DMS153 (cell line): ENCODE measurements around the gene TBC1D5.
"Not testable (repeated sequence)": the region's sequence is repeated elsewhere in the genome, so short reads cannot be mapped to it uniquely, and the experiment has no call there.

Experiments
- DNase-seq: peaks from one replicate; lab custom pipeline; 2025; lab: John Stamatoyannopoulos, UW

TBC1D5 gene

DNA sequence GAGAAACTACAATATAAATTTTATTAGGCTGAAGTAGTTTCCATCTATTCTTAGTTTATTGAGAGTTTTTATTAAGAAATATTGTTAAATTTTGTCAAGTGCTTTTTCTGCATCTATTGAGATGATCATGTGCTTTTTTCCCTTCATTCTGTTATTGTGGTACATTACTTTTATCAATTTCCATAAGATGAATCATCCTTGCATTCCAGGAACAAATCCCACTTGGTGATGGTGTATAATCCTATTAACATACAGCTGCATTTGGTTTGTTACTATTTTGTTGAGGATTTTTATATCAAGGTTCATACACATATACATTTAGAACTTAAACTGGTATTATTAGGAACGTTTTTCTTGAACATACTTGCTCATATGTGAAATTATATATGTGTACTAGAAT is 199.8 kb downstream of the TBC1D5 start:
- DNase-seq = no peak

DNA sequence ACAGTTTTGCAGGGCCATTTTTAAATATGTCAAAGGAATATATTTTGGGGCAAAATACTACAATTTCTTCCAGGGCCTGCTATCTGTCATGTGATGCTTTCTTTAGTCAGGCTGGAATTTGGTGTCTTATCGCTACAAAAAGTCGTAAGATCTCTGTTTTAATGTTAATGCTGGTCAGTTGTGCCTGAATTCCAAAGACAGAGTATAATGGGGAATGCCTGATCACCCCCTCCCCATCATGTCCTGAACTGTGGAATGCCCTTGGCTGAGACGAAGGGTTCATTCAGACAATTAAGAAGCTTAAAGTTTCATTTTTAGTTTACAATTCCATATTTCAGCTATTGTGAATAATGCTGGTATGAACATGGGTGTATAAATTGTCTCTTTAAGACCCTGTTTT is 203.0 kb downstream of the TBC1D5 start:
- DNase-seq = no peak

DNA sequence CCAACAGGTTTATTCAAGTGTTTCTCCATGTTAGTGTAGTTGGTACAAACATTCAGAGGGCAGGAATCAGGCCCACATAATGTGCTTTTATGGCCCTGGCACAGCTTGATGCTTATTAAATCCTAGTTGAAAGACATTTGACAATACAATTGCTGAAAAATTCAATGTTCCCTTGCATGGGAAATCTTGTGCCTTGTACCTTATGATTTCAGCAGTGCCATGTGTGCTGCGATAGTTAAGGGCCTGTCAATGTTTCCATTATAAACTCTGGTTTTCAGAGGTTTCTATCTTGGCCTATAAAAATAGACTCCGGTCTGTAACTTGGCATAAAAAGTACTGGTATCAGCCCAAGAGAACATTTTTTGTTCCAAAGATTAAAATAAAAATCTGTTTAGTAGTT is 207.2 kb downstream of the TBC1D5 start:
- DNase-seq = no peak

- DNase-seq = not testable (repeated sequence)
These were observed 210.0 kb downstream of the TBC1D5 start for GRCh38 chr3:17532446-17532845.

DNA sequence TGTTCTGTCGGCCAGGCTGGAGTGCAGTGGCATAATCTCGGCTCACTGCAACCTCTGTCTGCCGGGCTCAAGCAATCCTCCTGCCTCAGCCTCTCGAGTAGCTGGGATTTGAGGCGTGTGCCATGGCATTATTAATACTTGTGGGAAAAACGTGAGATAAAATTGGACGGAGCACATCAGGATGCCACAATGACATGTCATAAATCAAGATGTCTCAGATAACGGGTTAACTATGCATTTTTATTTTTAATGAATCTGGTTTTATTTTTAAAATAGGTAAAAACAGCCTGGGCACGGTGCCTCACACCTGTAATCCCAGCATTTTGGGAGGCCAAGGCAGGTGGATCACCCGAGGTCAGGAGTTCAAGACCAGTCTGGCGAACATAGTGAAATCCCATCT is 212.8 kb downstream of the TBC1D5 start:
- no peak for DNase-seq

DNA sequence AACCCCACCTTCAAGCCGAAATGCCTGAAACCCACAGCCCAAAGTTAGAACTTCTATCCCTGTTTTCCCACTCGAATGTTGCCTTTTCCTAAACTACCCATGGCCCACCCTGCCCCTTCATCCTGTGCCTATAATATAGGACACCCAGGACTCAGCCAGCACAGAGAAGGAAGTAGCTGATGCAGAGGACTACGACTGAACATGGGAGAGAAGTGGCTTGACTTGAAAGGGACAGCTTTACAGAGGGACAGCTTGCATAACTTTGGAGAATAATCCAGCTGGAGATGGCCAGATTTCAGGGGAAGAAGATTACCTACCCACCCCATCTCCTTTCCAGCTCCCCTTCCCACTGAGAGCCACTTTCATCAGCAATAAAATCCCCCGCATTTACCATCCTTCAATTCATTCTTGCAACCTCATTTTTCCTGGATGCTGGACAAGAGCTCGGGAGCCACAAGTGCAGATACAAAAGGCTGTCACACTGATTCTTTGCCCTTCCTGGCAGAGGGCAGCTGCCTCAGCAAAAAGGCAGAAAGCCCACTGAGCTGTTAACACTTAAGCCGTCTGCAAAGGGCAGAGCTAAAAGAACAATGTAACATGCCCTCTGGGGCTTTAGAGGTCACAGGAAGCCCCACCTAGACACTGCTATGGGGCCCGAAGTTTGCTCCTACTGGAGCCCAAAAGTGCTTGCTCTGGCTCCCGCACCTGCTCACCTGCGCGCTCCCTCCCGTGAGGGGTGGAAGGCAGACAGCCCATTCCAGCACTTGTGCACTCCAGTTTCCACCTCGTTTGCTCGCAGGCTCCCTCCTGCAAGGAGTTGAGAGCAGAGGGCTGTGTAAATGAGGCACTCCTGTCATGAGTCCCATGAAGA is 224.0 kb downstream of the TBC1D5 start:
- DNase-seq = no peak

GRCh38 chr3:17515445-17516234 is 226.8 kb downstream of the TBC1D5 start:
- no peak for DNase-seq

- no peak for DNase-seq
These were observed 227.8 kb downstream of the TBC1D5 start for GRCh38 chr3:17514597-17514996.

DNA sequence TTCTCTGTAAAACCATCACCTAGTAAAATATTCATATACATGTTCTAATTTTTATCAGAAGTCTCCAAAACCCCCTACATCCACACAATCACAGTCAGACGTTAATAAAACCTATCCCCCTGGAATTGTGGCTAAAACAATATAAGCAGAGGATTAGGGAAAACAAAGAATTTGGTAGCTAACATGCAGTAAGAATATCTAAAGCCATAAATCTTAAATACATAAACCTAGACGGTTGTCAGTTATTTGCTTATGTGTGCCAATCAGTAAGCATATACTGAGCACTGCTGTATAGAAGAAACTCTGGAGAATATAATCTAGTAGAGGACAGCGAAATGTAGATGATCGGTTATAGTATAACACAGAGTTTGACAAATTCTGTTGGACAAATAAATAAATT is 232.2 kb downstream of the TBC1D5 start:
- no peak for DNase-seq

DNA sequence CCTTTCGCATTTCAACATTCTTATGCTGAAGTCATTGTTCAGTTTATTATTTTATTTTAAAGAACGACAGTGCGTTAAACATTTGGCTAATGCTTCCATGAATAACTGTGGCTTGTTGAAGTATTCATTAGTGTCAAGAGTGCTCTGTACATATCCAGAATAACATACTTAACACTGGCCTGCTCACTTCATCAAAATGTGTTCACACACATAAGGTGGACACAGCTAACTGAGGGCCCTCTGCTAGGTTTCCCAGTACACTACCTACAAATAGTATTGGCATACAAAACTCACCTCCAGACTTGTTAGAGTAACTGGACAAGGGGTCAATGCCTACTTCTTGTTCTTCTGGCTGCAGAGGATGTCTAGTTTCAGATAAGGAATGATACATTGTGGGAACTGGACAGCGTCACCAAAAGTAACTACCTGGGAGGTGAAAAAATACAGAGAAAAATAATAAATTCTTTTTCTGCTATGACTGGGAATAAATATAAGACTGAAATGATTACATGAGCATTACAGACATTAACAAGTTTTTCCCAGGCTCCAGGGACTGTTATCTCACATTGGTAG is 234.2 kb downstream of the TBC1D5 start:
- no peak for DNase-seq

- no peak for DNase-seq
These were observed 235.0 kb downstream of the TBC1D5 start for GRCh38 chr3:17507480-17507879.

DNA sequence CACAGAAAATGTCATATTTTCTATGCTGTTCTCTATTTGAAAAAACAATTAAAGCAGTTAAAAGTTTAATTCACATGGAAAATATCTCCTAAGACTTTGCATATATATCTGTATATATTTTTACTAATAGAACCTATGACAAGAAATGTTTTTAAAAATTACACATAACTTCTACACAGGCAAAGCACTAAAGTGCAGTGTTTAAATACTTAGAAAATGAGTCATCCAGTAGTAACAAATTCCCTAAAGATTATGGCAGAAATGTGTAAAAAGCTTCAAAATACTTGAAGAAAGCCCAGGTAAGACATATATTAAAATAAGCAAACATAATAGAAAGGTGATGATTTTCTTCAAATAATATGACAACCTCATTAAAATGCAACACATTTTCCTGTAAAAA is 236.6 kb downstream of the TBC1D5 start:
- no peak for DNase-seq

GRCh38 chr3:17501745-17502144 is 240.7 kb downstream of the TBC1D5 start:
- DNase-seq = no peak

GRCh38 chr3:17500618-17501017 is 241.8 kb downstream of the TBC1D5 start:
- no peak for DNase-seq

DNA sequence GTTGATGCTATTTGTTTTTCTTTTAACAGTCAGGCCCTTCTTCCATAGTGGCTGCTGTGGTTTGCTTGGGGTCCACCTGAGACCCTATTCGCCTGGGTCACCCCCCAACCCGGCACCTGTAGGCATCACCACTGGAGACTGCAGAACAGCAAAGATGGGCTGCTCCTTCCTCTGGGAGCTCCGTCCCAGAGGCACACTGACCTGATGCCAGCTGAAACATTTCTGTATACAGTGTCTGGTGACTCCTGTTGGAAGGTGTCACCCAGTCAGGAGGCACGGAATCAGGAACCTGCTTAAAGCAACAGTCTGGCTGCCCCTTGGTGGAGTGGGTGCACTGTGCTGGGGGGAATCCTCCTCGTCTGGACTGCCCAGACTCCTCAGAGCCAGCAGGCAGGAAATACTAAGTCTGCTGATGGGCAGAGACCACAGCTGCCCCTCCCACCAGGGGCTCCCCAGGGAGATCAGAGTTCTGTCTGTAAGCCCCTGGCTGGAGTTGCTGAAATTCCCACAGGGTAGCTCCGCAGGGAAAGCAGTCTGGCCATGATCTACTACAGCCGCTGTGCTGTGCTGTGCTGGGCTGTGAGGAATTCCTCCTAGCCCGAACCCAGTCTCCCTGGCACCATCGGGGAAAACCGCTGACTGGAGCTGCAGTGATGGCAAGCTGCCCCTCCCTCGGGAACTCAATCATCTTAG is 248.2 kb downstream of the TBC1D5 start:
- DNase-seq = no peak

DNA sequence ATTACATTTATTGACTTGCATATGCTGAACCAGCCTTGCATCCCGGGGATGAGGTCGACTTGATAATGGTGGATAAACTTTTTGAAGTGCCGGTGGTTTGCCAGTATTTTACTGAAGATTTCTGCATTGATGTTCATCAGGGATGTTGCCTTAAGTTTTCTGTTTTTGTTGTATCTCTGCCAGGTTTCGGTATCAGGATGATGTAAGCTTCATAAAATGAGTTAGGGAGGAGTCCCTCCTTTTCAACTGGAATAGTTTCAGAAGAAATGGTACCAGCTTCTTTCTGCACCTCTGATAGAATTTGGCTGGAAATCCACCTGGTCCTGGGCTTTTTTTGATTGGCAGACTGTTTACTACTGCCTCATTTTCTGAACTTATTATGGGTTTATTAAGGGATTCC is 250.8 kb downstream of the TBC1D5 start:
- DNase-seq = no peak

DNA sequence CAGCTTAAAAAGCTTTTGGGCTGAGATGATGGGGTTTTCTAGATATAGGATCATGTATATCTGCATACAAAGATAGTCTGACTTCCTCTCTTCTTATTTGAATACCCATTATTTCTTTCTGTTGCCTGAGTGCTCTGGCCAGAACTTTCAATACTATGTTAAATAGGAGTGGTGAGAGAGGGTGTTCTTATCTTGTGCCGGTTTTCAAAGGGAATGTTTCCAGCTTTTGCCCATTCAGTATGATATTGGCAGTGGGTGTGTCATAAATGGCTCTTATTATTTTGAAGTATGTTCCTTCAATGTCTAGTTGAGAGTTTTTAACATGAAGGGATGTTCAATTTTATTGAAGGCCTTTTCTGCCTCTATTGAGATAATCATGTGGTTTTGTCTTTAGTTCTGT is 251.2 kb downstream of the TBC1D5 start:
- DNase-seq = not testable (repeated sequence)

GRCh38 chr3:17489139-17489538 is 253.3 kb downstream of the TBC1D5 start:
- no peak for DNase-seq

- DNase-seq = no peak
These were observed 261.3 kb downstream of the TBC1D5 start for GRCh38 chr3:17481116-17481515.

DNA sequence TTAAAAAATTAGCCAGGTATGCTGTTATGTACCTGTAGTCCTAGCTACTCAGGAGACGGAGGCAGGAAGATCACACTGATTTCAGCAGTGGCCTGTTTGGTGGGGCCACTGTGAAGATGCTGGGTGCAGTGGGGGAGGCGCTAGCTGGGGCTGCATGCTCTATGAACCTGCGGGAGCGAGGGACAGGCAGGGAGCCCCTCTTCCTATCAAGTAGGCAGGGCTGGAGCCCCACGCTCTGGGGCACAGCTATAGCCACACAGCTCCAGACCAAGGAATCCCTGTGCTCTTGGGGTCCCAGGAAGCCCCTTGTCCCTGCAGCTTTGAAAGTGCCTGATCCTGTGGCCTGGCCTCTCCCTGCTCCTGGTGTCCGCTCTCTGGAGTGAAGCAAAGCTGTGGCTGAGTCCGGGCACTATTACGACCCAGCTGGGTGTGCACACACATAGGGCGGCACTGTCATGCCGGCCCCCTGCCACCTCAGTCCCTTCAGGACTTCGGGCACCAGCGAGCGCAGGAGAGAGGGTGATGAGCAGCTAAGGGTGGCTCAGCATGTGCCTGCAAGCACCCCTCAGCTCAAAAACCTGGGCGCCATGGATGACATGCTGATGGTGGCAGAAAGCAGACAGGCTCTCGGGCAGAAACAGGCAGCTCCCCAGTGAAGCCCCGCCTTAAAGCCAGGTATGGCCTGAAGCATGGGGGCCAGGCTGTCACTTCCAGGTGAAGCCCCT is 262.6 kb downstream of the TBC1D5 start:
- no peak for DNase-seq

DNA sequence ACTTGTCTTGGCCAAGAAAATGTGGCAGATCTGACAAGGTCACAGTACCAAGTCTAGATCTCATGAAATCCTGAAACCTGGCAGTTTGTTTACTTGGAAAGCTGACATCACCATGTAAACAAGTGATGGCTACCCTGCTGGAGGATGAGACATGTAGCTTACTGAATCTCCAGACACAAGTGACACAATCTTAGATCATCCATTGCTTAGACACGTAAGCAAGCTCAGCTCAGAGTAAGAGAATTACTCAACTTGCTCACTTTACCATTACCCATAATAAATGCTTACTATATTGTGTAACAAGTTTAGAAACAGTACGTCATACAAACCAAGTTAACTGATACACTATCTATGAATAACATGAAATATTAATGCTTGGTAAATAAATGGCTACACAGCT is 263.8 kb downstream of the TBC1D5 start:
- no peak for DNase-seq

GRCh38 chr3:17473761-17474160 is 268.7 kb downstream of the TBC1D5 start:
- DNase-seq = no peak
